ENCODE results near the gene C3orf22.
A peak's percentile ranks its signal among the peaks of the same experiment; 100 is the strongest.

C3orf22 gene

DNA sequence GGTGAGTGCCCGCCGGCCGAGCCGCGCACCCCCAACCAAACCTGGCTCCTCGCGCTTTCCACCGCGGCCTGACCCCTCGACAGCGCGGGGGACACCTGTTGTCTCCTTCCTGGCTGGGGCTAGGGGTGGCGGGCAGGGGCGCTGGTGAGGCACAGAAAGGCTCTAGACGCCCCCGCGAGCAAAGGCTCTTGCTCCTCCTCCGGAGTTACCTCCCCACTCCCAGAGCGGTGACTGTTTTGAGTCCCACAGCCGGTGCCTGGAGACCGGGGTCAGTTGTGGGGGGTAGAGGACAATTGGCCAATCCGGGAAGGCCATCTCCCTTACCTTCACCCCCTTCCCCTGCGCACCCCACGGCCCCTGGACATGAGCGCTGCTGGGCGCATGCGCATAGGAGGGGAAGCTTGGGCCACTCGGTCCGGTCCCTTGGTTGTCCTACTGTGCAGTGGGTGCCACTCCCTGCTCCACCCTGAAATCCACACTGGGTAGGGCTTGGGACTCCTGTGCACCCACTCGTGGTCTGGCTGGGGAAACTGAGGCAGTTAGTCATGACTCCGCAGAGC lies 34.2 kb downstream of the C3orf22 start (continued):
- TF ChIP-seq, protein P1, sequence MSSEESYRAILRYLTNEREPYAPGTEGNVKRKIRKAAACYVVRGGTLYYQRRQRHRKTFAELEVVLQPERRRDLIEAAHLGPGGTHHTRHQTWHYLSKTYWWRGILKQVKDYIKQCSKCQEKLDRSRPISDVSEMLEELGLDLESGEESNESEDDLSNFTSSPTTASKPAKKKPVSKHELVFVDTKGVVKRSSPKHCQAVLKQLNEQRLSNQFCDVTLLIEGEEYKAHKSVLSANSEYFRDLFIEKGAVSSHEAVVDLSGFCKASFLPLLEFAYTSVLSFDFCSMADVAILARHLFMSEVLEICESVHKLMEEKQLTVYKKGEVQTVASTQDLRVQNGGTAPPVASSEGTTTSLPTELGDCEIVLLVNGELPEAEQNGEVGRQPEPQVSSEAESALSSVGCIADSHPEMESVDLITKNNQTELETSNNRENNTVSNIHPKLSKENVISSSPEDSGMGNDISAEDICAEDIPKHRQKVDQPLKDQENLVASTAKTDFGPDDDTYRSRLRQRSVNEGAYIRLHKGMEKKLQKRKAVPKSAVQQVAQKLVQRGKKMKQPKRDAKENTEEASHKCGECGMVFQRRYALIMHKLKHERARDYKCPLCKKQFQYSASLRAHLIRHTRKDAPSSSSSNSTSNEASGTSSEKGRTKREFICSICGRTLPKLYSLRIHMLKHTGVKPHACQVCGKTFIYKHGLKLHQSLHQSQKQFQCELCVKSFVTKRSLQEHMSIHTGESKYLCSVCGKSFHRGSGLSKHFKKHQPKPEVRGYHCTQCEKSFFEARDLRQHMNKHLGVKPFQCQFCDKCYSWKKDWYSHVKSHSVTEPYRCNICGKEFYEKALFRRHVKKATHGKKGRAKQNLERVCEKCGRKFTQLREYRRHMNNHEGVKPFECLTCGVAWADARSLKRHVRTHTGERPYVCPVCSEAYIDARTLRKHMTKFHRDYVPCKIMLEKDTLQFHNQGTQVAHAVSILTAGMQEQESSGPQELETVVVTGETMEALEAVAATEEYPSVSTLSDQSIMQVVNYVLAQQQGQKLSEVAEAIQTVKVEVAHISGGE (tag by site-specific recombination; conservative IDR thresholded peaks at IDR 0.05; ENCODE audit: low read depth): no peak
- TF ChIP-seq ZNF596 (tag by site-specific recombination; IDR thresholded peaks at IDR 0.05) (no peak), ZNF776 (tag by site-specific recombination; IDR thresholded peaks at IDR 0.05; ENCODE audit: borderline replicate concordance) (no peak), ZNF10 (tag by site-specific recombination; IDR thresholded peaks at IDR 0.05) (no peak)
- TF ChIP-seq, protein P2, sequence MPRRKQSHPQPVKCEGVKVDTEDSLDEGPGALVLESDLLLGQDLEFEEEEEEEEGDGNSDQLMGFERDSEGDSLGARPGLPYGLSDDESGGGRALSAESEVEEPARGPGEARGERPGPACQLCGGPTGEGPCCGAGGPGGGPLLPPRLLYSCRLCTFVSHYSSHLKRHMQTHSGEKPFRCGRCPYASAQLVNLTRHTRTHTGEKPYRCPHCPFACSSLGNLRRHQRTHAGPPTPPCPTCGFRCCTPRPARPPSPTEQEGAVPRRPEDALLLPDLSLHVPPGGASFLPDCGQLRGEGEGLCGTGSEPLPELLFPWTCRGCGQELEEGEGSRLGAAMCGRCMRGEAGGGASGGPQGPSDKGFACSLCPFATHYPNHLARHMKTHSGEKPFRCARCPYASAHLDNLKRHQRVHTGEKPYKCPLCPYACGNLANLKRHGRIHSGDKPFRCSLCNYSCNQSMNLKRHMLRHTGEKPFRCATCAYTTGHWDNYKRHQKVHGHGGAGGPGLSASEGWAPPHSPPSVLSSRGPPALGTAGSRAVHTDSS (tag by site-specific recombination; IDR thresholded peaks at IDR 0.05): no peak
- TF ChIP-seq, protein P3, sequence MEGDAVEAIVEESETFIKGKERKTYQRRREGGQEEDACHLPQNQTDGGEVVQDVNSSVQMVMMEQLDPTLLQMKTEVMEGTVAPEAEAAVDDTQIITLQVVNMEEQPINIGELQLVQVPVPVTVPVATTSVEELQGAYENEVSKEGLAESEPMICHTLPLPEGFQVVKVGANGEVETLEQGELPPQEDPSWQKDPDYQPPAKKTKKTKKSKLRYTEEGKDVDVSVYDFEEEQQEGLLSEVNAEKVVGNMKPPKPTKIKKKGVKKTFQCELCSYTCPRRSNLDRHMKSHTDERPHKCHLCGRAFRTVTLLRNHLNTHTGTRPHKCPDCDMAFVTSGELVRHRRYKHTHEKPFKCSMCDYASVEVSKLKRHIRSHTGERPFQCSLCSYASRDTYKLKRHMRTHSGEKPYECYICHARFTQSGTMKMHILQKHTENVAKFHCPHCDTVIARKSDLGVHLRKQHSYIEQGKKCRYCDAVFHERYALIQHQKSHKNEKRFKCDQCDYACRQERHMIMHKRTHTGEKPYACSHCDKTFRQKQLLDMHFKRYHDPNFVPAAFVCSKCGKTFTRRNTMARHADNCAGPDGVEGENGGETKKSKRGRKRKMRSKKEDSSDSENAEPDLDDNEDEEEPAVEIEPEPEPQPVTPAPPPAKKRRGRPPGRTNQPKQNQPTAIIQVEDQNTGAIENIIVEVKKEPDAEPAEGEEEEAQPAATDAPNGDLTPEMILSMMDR (tag by site-specific recombination; IDR thresholded peaks at IDR 0.05): 0 out of 2 replicates have a peak, but pooled peaks have one; percentile 35

DNA sequence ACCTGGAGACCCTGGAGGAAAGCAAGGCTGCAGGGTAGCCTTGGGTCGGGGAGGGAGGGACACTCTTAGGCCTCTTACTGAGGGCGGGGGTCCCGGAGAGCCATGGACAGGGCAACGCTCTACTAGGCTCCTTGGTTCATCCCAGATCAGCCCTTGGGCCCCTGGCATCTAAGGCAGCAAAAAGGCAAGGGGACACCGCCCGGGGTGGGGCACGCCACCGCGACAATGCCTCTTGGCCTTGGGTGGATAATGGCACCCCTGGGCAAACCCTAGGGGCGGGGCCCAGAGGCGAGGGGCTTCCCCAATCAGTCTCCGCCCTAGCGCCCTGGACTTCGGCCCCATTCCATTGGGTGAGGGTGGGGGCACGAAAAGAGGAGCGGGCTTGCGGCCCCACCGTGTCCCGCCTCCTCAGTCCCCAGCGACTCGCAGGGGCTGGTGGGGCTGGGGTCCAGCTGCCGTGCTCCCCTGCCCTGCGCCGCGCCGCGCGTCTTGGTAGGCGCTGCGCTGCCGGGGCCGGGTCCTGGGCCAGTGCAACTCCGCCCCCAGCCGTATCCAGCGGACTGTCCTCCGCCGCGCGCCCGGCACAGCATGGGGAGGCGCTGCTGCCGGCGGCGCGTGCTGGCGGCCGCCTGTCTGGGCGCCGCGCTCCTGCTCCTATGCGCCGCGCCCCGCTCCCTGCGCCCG lies 34.8 kb downstream of the C3orf22 start, which contains the start of gene CHST13:
Gene CHST13 (plus strand): TSS at position 411 of the 684 bp plus-strand sequence. CDS start 178 bp downstream, at position 589.
- 0 out of 2 replicates have a peak, but pooled peaks have one; percentile 35 for TF ChIP-seq ZNF660 (tag by site-specific recombination; IDR thresholded peaks at IDR 0.05)
- TF ChIP-seq SP2 (tag by site-specific recombination; IDR thresholded peaks at IDR 0.05): peak; percentile 54
- TF ChIP-seq SP3 (tag by site-specific recombination; IDR thresholded peaks at IDR 0.05): peak; percentile 64
- TF ChIP-seq ZNF335 (tag by site-specific recombination; conservative IDR thresholded peaks at IDR 0.05): peak; percentile 72
- TF ChIP-seq, protein P4, sequence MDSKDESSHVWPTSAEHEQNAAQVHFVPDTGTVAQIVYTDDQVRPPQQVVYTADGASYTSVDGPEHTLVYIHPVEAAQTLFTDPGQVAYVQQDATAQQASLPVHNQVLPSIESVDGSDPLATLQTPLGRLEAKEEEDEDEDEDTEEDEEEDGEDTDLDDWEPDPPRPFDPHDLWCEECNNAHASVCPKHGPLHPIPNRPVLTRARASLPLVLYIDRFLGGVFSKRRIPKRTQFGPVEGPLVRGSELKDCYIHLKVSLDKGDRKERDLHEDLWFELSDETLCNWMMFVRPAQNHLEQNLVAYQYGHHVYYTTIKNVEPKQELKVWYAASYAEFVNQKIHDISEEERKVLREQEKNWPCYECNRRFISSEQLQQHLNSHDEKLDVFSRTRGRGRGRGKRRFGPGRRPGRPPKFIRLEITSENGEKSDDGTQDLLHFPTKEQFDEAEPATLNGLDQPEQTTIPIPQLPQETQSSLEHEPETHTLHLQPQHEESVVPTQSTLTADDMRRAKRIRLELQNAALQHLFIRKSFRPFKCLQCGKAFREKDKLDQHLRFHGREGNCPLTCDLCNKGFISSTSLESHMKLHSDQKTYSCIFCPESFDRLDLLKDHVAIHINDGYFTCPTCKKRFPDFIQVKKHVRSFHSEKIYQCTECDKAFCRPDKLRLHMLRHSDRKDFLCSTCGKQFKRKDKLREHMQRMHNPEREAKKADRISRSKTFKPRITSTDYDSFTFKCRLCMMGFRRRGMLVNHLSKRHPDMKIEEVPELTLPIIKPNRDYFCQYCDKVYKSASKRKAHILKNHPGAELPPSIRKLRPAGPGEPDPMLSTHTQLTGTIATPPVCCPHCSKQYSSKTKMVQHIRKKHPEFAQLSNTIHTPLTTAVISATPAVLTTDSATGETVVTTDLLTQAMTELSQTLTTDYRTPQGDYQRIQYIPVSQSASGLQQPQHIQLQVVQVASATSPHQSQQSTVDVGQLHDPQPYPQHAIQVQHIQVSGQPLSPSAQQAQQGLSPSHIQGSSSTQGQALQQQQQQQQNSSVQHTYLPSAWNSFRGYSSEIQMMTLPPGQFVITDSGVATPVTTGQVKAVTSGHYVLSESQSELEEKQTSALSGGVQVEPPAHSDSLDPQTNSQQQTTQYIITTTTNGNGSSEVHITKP (tag by site-specific recombination; IDR thresholded peaks at IDR 0.05): peak; percentile 80
- TF ChIP-seq ZNF23 (tag by site-specific recombination; IDR thresholded peaks at IDR 0.05; ENCODE audit: borderline replicate concordance): no peak
- TF ChIP-seq, protein P5, sequence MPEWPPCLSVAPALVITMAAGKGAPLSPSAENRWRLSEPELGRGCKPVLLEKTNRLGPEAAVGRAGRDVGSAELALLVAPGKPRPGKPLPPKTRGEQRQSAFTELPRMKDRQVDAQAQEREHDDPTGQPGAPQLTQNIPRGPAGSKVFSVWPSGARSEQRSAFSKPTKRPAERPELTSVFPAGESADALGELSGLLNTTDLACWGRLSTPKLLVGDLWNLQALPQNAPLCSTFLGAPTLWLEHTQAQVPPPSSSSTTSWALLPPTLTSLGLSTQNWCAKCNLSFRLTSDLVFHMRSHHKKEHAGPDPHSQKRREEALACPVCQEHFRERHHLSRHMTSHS (tag by site-specific recombination; IDR thresholded peaks at IDR 0.05): no peak
- TF ChIP-seq ZNF561 (tag by site-specific recombination; IDR thresholded peaks at IDR 0.05; ENCODE audit: borderline replicate concordance): 0 out of 2 replicates have a peak, but pooled peaks have one; percentile 29
- peak; percentile 92 for TF ChIP-seq KLF1 (tag by site-specific recombination; IDR thresholded peaks at IDR 0.05)
- TF ChIP-seq, protein P6, sequence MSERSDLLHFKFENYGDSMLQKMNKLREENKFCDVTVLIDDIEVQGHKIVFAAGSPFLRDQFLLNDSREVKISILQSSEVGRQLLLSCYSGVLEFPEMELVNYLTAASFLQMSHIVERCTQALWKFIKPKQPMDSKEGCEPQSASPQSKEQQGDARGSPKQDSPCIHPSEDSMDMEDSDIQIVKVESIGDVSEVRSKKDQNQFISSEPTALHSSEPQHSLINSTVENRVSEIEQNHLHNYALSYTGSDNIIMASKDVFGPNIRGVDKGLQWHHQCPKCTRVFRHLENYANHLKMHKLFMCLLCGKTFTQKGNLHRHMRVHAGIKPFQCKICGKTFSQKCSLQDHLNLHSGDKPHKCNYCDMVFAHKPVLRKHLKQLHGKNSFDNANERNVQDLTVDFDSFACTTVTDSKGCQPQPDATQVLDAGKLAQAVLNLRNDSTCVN (tag by site-specific recombination; optimal IDR thresholded peaks at IDR 0.05): peak; percentile 55
- TF ChIP-seq, protein P7, sequence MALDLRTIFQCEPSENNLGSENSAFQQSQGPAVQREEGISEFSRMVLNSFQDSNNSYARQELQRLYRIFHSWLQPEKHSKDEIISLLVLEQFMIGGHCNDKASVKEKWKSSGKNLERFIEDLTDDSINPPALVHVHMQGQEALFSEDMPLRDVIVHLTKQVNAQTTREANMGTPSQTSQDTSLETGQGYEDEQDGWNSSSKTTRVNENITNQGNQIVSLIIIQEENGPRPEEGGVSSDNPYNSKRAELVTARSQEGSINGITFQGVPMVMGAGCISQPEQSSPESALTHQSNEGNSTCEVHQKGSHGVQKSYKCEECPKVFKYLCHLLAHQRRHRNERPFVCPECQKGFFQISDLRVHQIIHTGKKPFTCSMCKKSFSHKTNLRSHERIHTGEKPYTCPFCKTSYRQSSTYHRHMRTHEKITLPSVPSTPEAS (tag by site-specific recombination; IDR thresholded peaks at IDR 0.05): 0 out of 2 replicates have a peak, but pooled peaks have one; percentile 4
- no peak for TF ChIP-seq KLF10 (tag by site-specific recombination; IDR thresholded peaks at IDR 0.05)
- peak; percentile 62; the same call in 1 of the 2 replicates for TF ChIP-seq ZBTB20 (tag by site-specific recombination; IDR thresholded peaks at IDR 0.05)
- Histone ChIP-seq H3K4me3 (ENCODE audit: low read depth, low read length) (peak within 1 kb of the TSS; percentile 40), H3K4me1 (ENCODE audit: control insufficient read depth, insufficient read depth, low read length) (no peaks in the 10 kb centered on the region), H3K36me3 (ENCODE audit: control insufficient read depth in 2 of 2, insufficient read depth in 1 of 2, low read length in 2 of 2) (no peaks in the 10 kb centered on the region), H3K9me3 (ENCODE audit: control insufficient read depth, insufficient read depth, low read depth, low read length) (no peaks in the 10 kb centered on the region), H3K27ac (ENCODE audit: extremely low read depth, low read depth, low read length) (no peak within 1 kb of the TSS)
- CTCF ChIA-PET: interaction anchor here (0.7 to 1.6 kb wide), 4 partner anchors 9 to 52 kb away, joined by 3 to 5 read pairs (median 3); no protein-coding TSS in a partner anchor
- POLR2A ChIA-PET: no interaction called here
